HG03097 (cell line): ENCODE data around the gene ATP2B1.

Experiments used
- ATAC-seq: cut with Tn5 transposase; IDR thresholded peaks from one replicate; pipeline ENCODE4 v1.9.1; 2021; ENCODE audit not compliant: unreplicated experiment, low FRiP score

ATP2B1 gene

GRCh38 chr12:89663577-89664357 lies 44.9 kb downstream of the ATP2B1 start:
- peak; percentile 70 for ATAC-seq

- ATAC-seq = no peak
These were observed 46.0 kb downstream of the ATP2B1 start for GRCh38 chr12:89662623-89663022.

- ATAC-seq = no peak
These were observed 46.8 kb downstream of the ATP2B1 start for GRCh38 chr12:89661706-89662330.

GRCh38 chr12:89657739-89658138 lies 50.9 kb downstream of the ATP2B1 start:
- no peak for ATAC-seq

GRCh38 chr12:89657066-89657465 lies 51.6 kb downstream of the ATP2B1 start:
- ATAC-seq = no peak

- ATAC-seq = no peak
These were observed 52.8 kb downstream of the ATP2B1 start for GRCh38 chr12:89655841-89656240.

GRCh38 chr12:89651192-89651591 lies 57.4 kb downstream of the ATP2B1 start:
- ATAC-seq = no peak

GRCh38 chr12:89650239-89650638 lies 58.4 kb downstream of the ATP2B1 start:
- ATAC-seq = no peak

GRCh38 chr12:89649820-89650219 lies 58.8 kb downstream of the ATP2B1 start:
- no peak for ATAC-seq

- no peak for ATAC-seq
These were observed 59.5 kb downstream of the ATP2B1 start for GRCh38 chr12:89649139-89649538.

GRCh38 chr12:89648211-89648930 lies 60.3 kb downstream of the ATP2B1 start:
- ATAC-seq = no peak

GRCh38 chr12:89645434-89645833 lies 63.2 kb downstream of the ATP2B1 start:
- ATAC-seq = no peak

GRCh38 chr12:89642959-89643358 lies 65.7 kb downstream of the ATP2B1 start:
- ATAC-seq = no peak

- ATAC-seq = no peak
These were observed 71.9 kb downstream of the ATP2B1 start for GRCh38 chr12:89636776-89637160.

- ATAC-seq = no peak
These were observed 72.4 kb downstream of the ATP2B1 start for GRCh38 chr12:89636052-89636775.

GRCh38 chr12:89634508-89634907 lies 74.1 kb downstream of the ATP2B1 start:
- ATAC-seq = no peak

- no peak for ATAC-seq
These were observed 75.9 kb downstream of the ATP2B1 start for GRCh38 chr12:89632778-89633177.

- no peak for ATAC-seq
These were observed 86.5 kb downstream of the ATP2B1 start for GRCh38 chr12:89622115-89622514.

- ATAC-seq = no peak
These were observed 87.1 kb downstream of the ATP2B1 start for GRCh38 chr12:89621521-89621920.

- no peak for ATAC-seq
These were observed 88.9 kb downstream of the ATP2B1 start for GRCh38 chr12:89619764-89620163.
